Measurements from ENCODE around the gene IL25.

GRCh38 chr14:23402296-23403138 is 29.9 kb downstream of the IL25 start:
- TF ChIP-seq CTCF (IDR thresholded peaks at IDR 0.05): no peak
- no peak for TF ChIP-seq MAX (IDR thresholded peaks at IDR 0.05)
- TF ChIP-seq BCL3 (IDR thresholded peaks at IDR 0.05): no peak
- TF ChIP-seq POLR2A (IDR thresholded peaks at IDR 0.05; ENCODE audit: low read length): no peak
- no peak for TF ChIP-seq SMC3 (IDR thresholded peaks at IDR 0.05)
- no peak for TF ChIP-seq RCOR1 (IDR thresholded peaks at IDR 0.05; ENCODE audit: low read depth, low read length)
- no peak for TF ChIP-seq EP300 (IDR thresholded peaks at IDR 0.05)
- no peak for TF ChIP-seq HDAC2 (IDR thresholded peaks at IDR 0.05)

Measured in A549 (cell line).